ENCODE data around the gene ARID5B.

The ARID5B gene

GRCh38 chr10:62062752-62063512 lies 161.4 kb downstream of the ARID5B start:
- H3K27me3 ChIP-seq (ENCODE audit: insufficient read depth, insufficient read length): no peaks in the 10 kb centered on the region
- H3K9ac ChIP-seq (ENCODE audit: insufficient read length, low read depth): no peak overlapping the region
- no peak for DNase-seq (ENCODE audit: low read depth, low spot score)
- no peak overlapping the region for H3K4me3 ChIP-seq (ENCODE audit: insufficient read length, low read depth)
- H3K9me3 ChIP-seq (ENCODE audit: insufficient read depth, low read length): no peaks in the 10 kb centered on the region
- H3K36me3 ChIP-seq (ENCODE audit: insufficient read depth, insufficient read length, low read length): peaks cover 11% of the 10 kb centered on the region
- no peak for TF ChIP-seq YY1 (IDR thresholded peaks at IDR 0.05; ENCODE audit: insufficient read depth, insufficient read length)
- TF ChIP-seq ZNF274 (IDR thresholded peaks at IDR 0.05; ENCODE audit: low read depth, low read length): no peak
- TF ChIP-seq SUZ12 (IDR thresholded peaks at IDR 0.05; ENCODE audit: extremely low read depth, insufficient read depth, insufficient read length): no peak
- H3K4me1 ChIP-seq (ENCODE audit: insufficient read depth, insufficient read length): no peaks in the 10 kb centered on the region

GRCh38 chr10:62063795-62064472 lies 162.4 kb downstream of the ARID5B start:
- Histone ChIP-seq H3K9me3 (ENCODE audit: insufficient read depth, low read length) (no peaks in the 10 kb centered on the region), H3K4me1 (ENCODE audit: insufficient read depth, insufficient read length) (no peaks in the 10 kb centered on the region), H3K27me3 (ENCODE audit: insufficient read depth, insufficient read length) (no peaks in the 10 kb centered on the region), H3K4me3 (ENCODE audit: insufficient read length, low read depth) (no peak overlapping the region), H3K9ac (ENCODE audit: insufficient read length, low read depth) (no peak overlapping the region), H3K36me3 (ENCODE audit: insufficient read depth, insufficient read length, low read length) (peaks cover 6% of the 10 kb centered on the region)
- TF ChIP-seq YY1 (IDR thresholded peaks at IDR 0.05; ENCODE audit: insufficient read depth, insufficient read length) (no peak), SUZ12 (IDR thresholded peaks at IDR 0.05; ENCODE audit: extremely low read depth, insufficient read depth, insufficient read length) (no peak), ZNF274 (IDR thresholded peaks at IDR 0.05; ENCODE audit: low read depth, low read length) (no peak)
- no peak for DNase-seq (ENCODE audit: low read depth, low spot score)

- Histone ChIP-seq H3K27me3 (ENCODE audit: insufficient read depth, insufficient read length) (no peaks in the 10 kb centered on the region), H3K4me3 (ENCODE audit: insufficient read length, low read depth) (no peak overlapping the region), H3K4me1 (ENCODE audit: insufficient read depth, insufficient read length) (no peaks in the 10 kb centered on the region), H3K9ac (ENCODE audit: insufficient read length, low read depth) (no peak overlapping the region), H3K36me3 (ENCODE audit: insufficient read depth, insufficient read length, low read length) (peaks cover 2% of the 10 kb centered on the region), H3K9me3 (ENCODE audit: insufficient read depth, low read length) (no peaks in the 10 kb centered on the region)
- no peak for DNase-seq (ENCODE audit: low read depth, low spot score)
- TF ChIP-seq ZNF274 (IDR thresholded peaks at IDR 0.05; ENCODE audit: low read depth, low read length) (no peak), YY1 (IDR thresholded peaks at IDR 0.05; ENCODE audit: insufficient read depth, insufficient read length) (no peak), SUZ12 (IDR thresholded peaks at IDR 0.05; ENCODE audit: extremely low read depth, insufficient read depth, insufficient read length) (no peak)
Measured at GRCh38 chr10:62067560-62067959, 166.1 kb downstream of the ARID5B start.

GRCh38 chr10:62068464-62068863 lies 167.0 kb downstream of the ARID5B start:
- Histone ChIP-seq H3K4me1 (ENCODE audit: insufficient read depth, insufficient read length) (no peaks in the 10 kb centered on the region), H3K9me3 (ENCODE audit: insufficient read depth, low read length) (no peaks in the 10 kb centered on the region), H3K4me3 (ENCODE audit: insufficient read length, low read depth) (no peak overlapping the region), H3K36me3 (ENCODE audit: insufficient read depth, insufficient read length, low read length) (peaks cover 2% of the 10 kb centered on the region), H3K9ac (ENCODE audit: insufficient read length, low read depth) (no peak overlapping the region), H3K27me3 (ENCODE audit: insufficient read depth, insufficient read length) (no peaks in the 10 kb centered on the region)
- TF ChIP-seq ZNF274 (IDR thresholded peaks at IDR 0.05; ENCODE audit: low read depth, low read length) (no peak), SUZ12 (IDR thresholded peaks at IDR 0.05; ENCODE audit: extremely low read depth, insufficient read depth, insufficient read length) (no peak), YY1 (IDR thresholded peaks at IDR 0.05; ENCODE audit: insufficient read depth, insufficient read length) (no peak)
- no peak for DNase-seq (ENCODE audit: low read depth, low spot score)

- no peak for DNase-seq (ENCODE audit: low read depth, low spot score)
- Histone ChIP-seq H3K4me1 (ENCODE audit: insufficient read depth, insufficient read length) (no peaks in the 10 kb centered on the region), H3K9me3 (ENCODE audit: insufficient read depth, low read length) (no peaks in the 10 kb centered on the region), H3K36me3 (ENCODE audit: insufficient read depth, insufficient read length, low read length) (peaks cover 5% of the 10 kb centered on the region), H3K9ac (ENCODE audit: insufficient read length, low read depth) (no peak overlapping the region), H3K4me3 (ENCODE audit: insufficient read length, low read depth) (no peak overlapping the region), H3K27me3 (ENCODE audit: insufficient read depth, insufficient read length) (no peaks in the 10 kb centered on the region)
- TF ChIP-seq SUZ12 (IDR thresholded peaks at IDR 0.05; ENCODE audit: extremely low read depth, insufficient read depth, insufficient read length) (no peak), YY1 (IDR thresholded peaks at IDR 0.05; ENCODE audit: insufficient read depth, insufficient read length) (no peak), ZNF274 (IDR thresholded peaks at IDR 0.05; ENCODE audit: low read depth, low read length) (no peak)
Measured at GRCh38 chr10:62069452-62070178, 168.1 kb downstream of the ARID5B start.

GRCh38 chr10:62071846-62072281 lies 170.4 kb downstream of the ARID5B start:
- Histone ChIP-seq H3K36me3 (ENCODE audit: insufficient read depth, insufficient read length, low read length) (peaks cover 9% of the 10 kb centered on the region), H3K4me3 (ENCODE audit: insufficient read length, low read depth) (no peak overlapping the region), H3K4me1 (ENCODE audit: insufficient read depth, insufficient read length) (no peaks in the 10 kb centered on the region)

GRCh38 chr10:62072901-62073300 lies 171.4 kb downstream of the ARID5B start:
- no peak for DNase-seq (ENCODE audit: low read depth, low spot score)
- no peaks in the 10 kb centered on the region for H3K9me3 ChIP-seq (ENCODE audit: insufficient read depth, low read length)
- no peak overlapping the region for H3K4me3 ChIP-seq (ENCODE audit: insufficient read length, low read depth)
- H3K27me3 ChIP-seq (ENCODE audit: insufficient read depth, insufficient read length): no peaks in the 10 kb centered on the region
- no peak overlapping the region for H3K9ac ChIP-seq (ENCODE audit: insufficient read length, low read depth)
- TF ChIP-seq YY1 (IDR thresholded peaks at IDR 0.05; ENCODE audit: insufficient read depth, insufficient read length): no peak
- TF ChIP-seq ZNF274 (IDR thresholded peaks at IDR 0.05; ENCODE audit: low read depth, low read length): no peak
- TF ChIP-seq SUZ12 (IDR thresholded peaks at IDR 0.05; ENCODE audit: extremely low read depth, insufficient read depth, insufficient read length): no peak
- no peaks in the 10 kb centered on the region for H3K4me1 ChIP-seq (ENCODE audit: insufficient read depth, insufficient read length)
- peaks cover 9% of the 10 kb centered on the region for H3K36me3 ChIP-seq (ENCODE audit: insufficient read depth, insufficient read length, low read length)

More at GRCh38 chr10:62071846-62072281, 170.4 kb downstream of the ARID5B start:
- Histone ChIP-seq H3K9me3 (ENCODE audit: insufficient read depth, low read length) (no peaks in the 10 kb centered on the region), H3K9ac (ENCODE audit: insufficient read length, low read depth) (no peak overlapping the region), H3K27me3 (ENCODE audit: insufficient read depth, insufficient read length) (no peaks in the 10 kb centered on the region)
- DNase-seq (ENCODE audit: low read depth, low spot score): no peak
- TF ChIP-seq SUZ12 (IDR thresholded peaks at IDR 0.05; ENCODE audit: extremely low read depth, insufficient read depth, insufficient read length) (no peak), ZNF274 (IDR thresholded peaks at IDR 0.05; ENCODE audit: low read depth, low read length) (no peak), YY1 (IDR thresholded peaks at IDR 0.05; ENCODE audit: insufficient read depth, insufficient read length) (no peak)

All from NT2/D1 (cell line).